ENCODE measurements around the gene METAP1D.
"Not testable (repeated sequence)": the region's sequence is repeated elsewhere in the genome, so short reads cannot be mapped to it uniquely, and the experiment has no call there.

Gene METAP1D

GRCh38 chr2:172049567-172050120 lies 49.9 kb downstream of the METAP1D start:
- DNase-seq (ENCODE audit: extremely low read depth, low read depth) = no peak
- no peak for TF ChIP-seq CTCF (IDR thresholded peaks at IDR 0.05; ENCODE audit: low read depth, low read length)

GRCh38 chr2:172050479-172051125 lies 50.8 kb downstream of the METAP1D start:
- TF ChIP-seq CTCF (IDR thresholded peaks at IDR 0.05; ENCODE audit: low read depth, low read length) = no peak
- no peak for DNase-seq (ENCODE audit: extremely low read depth, low read depth)

- no peak for DNase-seq (ENCODE audit: extremely low read depth, low read depth)
- TF ChIP-seq CTCF (IDR thresholded peaks at IDR 0.05; ENCODE audit: low read depth, low read length) = no peak
Measured at GRCh38 chr2:172052000-172052983, 52.5 kb downstream of the METAP1D start.

- no peak for TF ChIP-seq CTCF (IDR thresholded peaks at IDR 0.05; ENCODE audit: low read depth, low read length)
- no peak for DNase-seq (ENCODE audit: extremely low read depth, low read depth)
Measured at GRCh38 chr2:172053486-172053885, 53.7 kb downstream of the METAP1D start.

GRCh38 chr2:172056293-172056692 lies 56.5 kb downstream of the METAP1D start:
- no peak for DNase-seq (ENCODE audit: extremely low read depth, low read depth)
- no peak for TF ChIP-seq CTCF (IDR thresholded peaks at IDR 0.05; ENCODE audit: low read depth, low read length)

- DNase-seq (ENCODE audit: extremely low read depth, low read depth) = no peak
- no peak for TF ChIP-seq CTCF (IDR thresholded peaks at IDR 0.05; ENCODE audit: low read depth, low read length)
Measured at GRCh38 chr2:172058660-172059059, 58.9 kb downstream of the METAP1D start.

- not testable (repeated sequence) for DNase-seq (ENCODE audit: extremely low read depth, low read depth)
Measured at GRCh38 chr2:172060118-172060517, 60.4 kb downstream of the METAP1D start.

Measured in AG09319 (cell line).